Esophagus squamous epithelium (tissue), 5 donors: ENCODE data around the gene HOXD4. TPM values are rescaled to one million over a fixed set of nuclear protein-coding genes. Genes with fewer than 3 reads are reported as not detected.

Experiments used
- DNase-seq: peaks from one replicate; lab custom pipeline; 2025; lab: John Stamatoyannopoulos, UW
- H3K27ac ChIP-seq, 4 donors: fragments of 200-600 bp; sonication (generic); one replicate each; pipeline ENCODE4 v1.5.1; 2016 to 2019; ENCODE audit warnings: mild to moderate bottlenecking in 1 of 4
- H3K27me3 ChIP-seq, 4 donors: fragments of 200-600 bp; sonication (generic); 1 replicate in 3 of 4; 2 replicates in 1 of 4; pipeline versions ENCODE4 v1.5.1 to v1.6.0; 2017 to 2021; ENCODE audit warnings: antibody characterized with exemption in 1 of 4
- H3K36me3 ChIP-seq, 3 donors: fragments of 200-600 bp; sonication (generic); one replicate each; pipeline ENCODE4 v1.5.1; 2016 to 2019
- H3K4me1 ChIP-seq, 3 donors: fragments of 200-600 bp; sonication (generic); one replicate each; pipeline ENCODE4 v1.5.1; 2017 to 2019
- H3K4me3 ChIP-seq, 4 donors: fragments of 200-600 bp; sonication (generic); 1 replicate in 3 of 4; 2 replicates in 1 of 4; pipeline ENCODE4 v1.5.1; 2016 to 2019; ENCODE audit warnings: mild to moderate bottlenecking in 2 of 4, moderate library complexity in 1 of 4
- H3K9me3 ChIP-seq, 3 donors: fragments of 200-600 bp; sonication (generic); one replicate each; pipeline ENCODE4 v1.5.1; 2016 to 2019
- CTCF ChIP-seq, 6 experiments: fragments of 450-650 bp in 4 of 6; fragments of 200-600 bp in 2 of 6; sonication (generic) in 2 of 6; IDR thresholded peaks; one replicate each; pipeline ENCODE4 v1.5.1; 2016 to 2019; ENCODE audit warnings: antibody characterized with exemption in 6 of 6, mild to moderate bottlenecking in 4 of 6, moderate library complexity in 4 of 6
- POLR2A ChIP-seq, 4 donors: fragments of 450-650 bp; IDR thresholded peaks; one replicate each; pipeline ENCODE4 v1.6.1; 2017; ENCODE audit warnings: antibody characterized with exemption in 4 of 4, mild to moderate bottlenecking in 4 of 4, moderate library complexity in 3 of 4
- WGBS, 2 donors: methylation state at CpG; one replicate each; pipeline ENCODE4 v1.1.5; 2018; 5-methylcytosine and 5-hydroxymethylcytosine counted together
- intact Hi-C: fragments of 100-400 bp; cut with DNase I; formaldehyde crosslinking; loops from one replicate; pipeline ENCODE4 v1.15.0; 2022
- total RNA-seq, 4 donors: library from RNA; depleted of rRNA; stranded (reverse); fragments of >200 nt; gene quantifications; one replicate each; pipeline ENCODE4 v1.1.0, GENCODE V29; 2016
- donor health status: DM: yes; HTN: yes; CAD: no.

The HOXD4 gene
- total RNA-seq, result 1 to 10 TPM in 1 of 4 donors, under 1 TPM in 1, not detected in 2; 0.31 to 2.5 TPM

- H3K9me3 ChIP-seq, result peaks cover 0 to 8% (median 0%) of the 10 kb centered on the region in 3 donors
- TF ChIP-seq CTCF (IDR thresholded peaks at IDR 0.05), result no peak
- no peak for TF ChIP-seq POLR2A (IDR thresholded peaks at IDR 0.05)
- DNase-seq, result no peak
- intact Hi-C loops, result no loop called here
- H3K36me3 ChIP-seq, result no peaks in the 10 kb centered on the region
- peaks cover 10 to 100% (median 53%) of the 10 kb centered on the region in 4 donors for H3K27me3 ChIP-seq
- peaks cover 4 to 37% (median 16%) of the 10 kb centered on the region in 3 donors for H3K4me1 ChIP-seq
- H3K27ac ChIP-seq, result no peak within 1 kb of the TSS
- peak within 1 kb of the TSS in 2 of 4 donors; percentile 16 to 30 for H3K4me3 ChIP-seq
- WGBS, 2 donors, result 4 to 7% methylated on average over 4 to 6 of the region's 55 CpGs
These were observed at the start of gene HOXD4 for GRCh38 chr2:176151442-176152287. Gene HOXD4, plus strand, starts transcription at chr2:176151550. Its CDS starts 84 bp downstream, at chr2:176151634.

GRCh38 chr2:176101842-176102241 lies 49.5 kb upstream of the HOXD4 start:
- Histone ChIP-seq H3K36me3 (no peaks in the 10 kb centered on the region), H3K27me3 (peaks cover 46 to 100% (median 82%) of the 10 kb centered on the region in 4 donors), H3K4me1 (peaks cover 30 to 62% (median 37%) of the 10 kb centered on the region in 3 donors), H3K27ac (no peak overlapping the region), H3K4me3 (no peak overlapping the region), H3K9me3 (no peaks in the 10 kb centered on the region)
- no peak for DNase-seq
- 43 to 53% methylated on average over 5 of the region's 5 CpGs for WGBS, 2 donors
- intact Hi-C loops, result no loop called here
- TF ChIP-seq POLR2A (IDR thresholded peaks at IDR 0.05), result no peak

- no peaks in the 10 kb centered on the region for H3K9me3 ChIP-seq
- no peak for DNase-seq
- 15 to 21% methylated on average over 7 of the region's 7 CpGs for WGBS, 2 donors
- TF ChIP-seq POLR2A (IDR thresholded peaks at IDR 0.05) (no peak), CTCF (IDR thresholded peaks at IDR 0.05) (no peak)
- intact Hi-C loops, result no loop called here
- H3K4me1 ChIP-seq, result peaks cover 32 to 62% (median 35%) of the 10 kb centered on the region in 3 donors
- H3K36me3 ChIP-seq, result no peaks in the 10 kb centered on the region
- H3K27me3 ChIP-seq, result peaks cover 40 to 100% (median 84%) of the 10 kb centered on the region in 4 donors
- H3K4me3 ChIP-seq, result no peak overlapping the region
- no peak overlapping the region for H3K27ac ChIP-seq
These were observed 49.0 kb upstream of the HOXD4 start for GRCh38 chr2:176102309-176102866.

- intact Hi-C loops, result no loop called here
- 37 to 40% methylated on average over 7 of the region's 7 CpGs for WGBS, 2 donors
These were observed 48.2 kb upstream of the HOXD4 start for GRCh38 chr2:176103194-176103593.

More at GRCh38 chr2:176103194-176103593, 48.2 kb upstream of the HOXD4 start:
- no peak overlapping the region for H3K27ac ChIP-seq
- no peak overlapping the region for H3K4me3 ChIP-seq
- TF ChIP-seq CTCF (IDR thresholded peaks at IDR 0.05), result no peak
- TF ChIP-seq POLR2A (IDR thresholded peaks at IDR 0.05), result no peak
- peaks cover 24 to 61% (median 30%) of the 10 kb centered on the region in 3 donors for H3K4me1 ChIP-seq
- H3K9me3 ChIP-seq, result no peaks in the 10 kb centered on the region
- H3K36me3 ChIP-seq, result no peaks in the 10 kb centered on the region
- H3K27me3 ChIP-seq, result peaks cover 40 to 100% (median 81%) of the 10 kb centered on the region in 4 donors
- no peak for DNase-seq
